GM12865 (cell line): ENCODE measurements around the gene SNRNP70.
A peak's percentile ranks its signal among the peaks of the same experiment; 100 is the strongest.

Source experiments
- DNase-seq: peaks from one replicate; pipeline ENCODE4 v3.0.0; 2010; ENCODE audit warnings: low read depth
- H3K4me3 ChIP-seq: 2 replicates; pipeline ENCODE4 v1.5.1; 2011; ENCODE audit warnings: mild to moderate bottlenecking, low read depth, low read length, control low read depth
- TF ChIP-seq, protein P1 (sequence below): IDR thresholded peaks from 2 replicates; pipeline ENCODE4 v1.5.1; 2011; ENCODE audit warnings: low read length, control low read depth, low read depth, inconsistent platforms; ENCODE audit not compliant: insufficient read depth; ENCODE audit errors: missing control alignments

SNRNP70 gene

GRCh38 chr19:49148784-49149651, 63.8 kb downstream of the SNRNP70 start:
- H3K4me3 ChIP-seq = no peak overlapping the region
- peak; percentile 68 for DNase-seq
- TF ChIP-seq, protein P1, sequence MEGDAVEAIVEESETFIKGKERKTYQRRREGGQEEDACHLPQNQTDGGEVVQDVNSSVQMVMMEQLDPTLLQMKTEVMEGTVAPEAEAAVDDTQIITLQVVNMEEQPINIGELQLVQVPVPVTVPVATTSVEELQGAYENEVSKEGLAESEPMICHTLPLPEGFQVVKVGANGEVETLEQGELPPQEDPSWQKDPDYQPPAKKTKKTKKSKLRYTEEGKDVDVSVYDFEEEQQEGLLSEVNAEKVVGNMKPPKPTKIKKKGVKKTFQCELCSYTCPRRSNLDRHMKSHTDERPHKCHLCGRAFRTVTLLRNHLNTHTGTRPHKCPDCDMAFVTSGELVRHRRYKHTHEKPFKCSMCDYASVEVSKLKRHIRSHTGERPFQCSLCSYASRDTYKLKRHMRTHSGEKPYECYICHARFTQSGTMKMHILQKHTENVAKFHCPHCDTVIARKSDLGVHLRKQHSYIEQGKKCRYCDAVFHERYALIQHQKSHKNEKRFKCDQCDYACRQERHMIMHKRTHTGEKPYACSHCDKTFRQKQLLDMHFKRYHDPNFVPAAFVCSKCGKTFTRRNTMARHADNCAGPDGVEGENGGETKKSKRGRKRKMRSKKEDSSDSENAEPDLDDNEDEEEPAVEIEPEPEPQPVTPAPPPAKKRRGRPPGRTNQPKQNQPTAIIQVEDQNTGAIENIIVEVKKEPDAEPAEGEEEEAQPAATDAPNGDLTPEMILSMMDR = no peak

DNA sequence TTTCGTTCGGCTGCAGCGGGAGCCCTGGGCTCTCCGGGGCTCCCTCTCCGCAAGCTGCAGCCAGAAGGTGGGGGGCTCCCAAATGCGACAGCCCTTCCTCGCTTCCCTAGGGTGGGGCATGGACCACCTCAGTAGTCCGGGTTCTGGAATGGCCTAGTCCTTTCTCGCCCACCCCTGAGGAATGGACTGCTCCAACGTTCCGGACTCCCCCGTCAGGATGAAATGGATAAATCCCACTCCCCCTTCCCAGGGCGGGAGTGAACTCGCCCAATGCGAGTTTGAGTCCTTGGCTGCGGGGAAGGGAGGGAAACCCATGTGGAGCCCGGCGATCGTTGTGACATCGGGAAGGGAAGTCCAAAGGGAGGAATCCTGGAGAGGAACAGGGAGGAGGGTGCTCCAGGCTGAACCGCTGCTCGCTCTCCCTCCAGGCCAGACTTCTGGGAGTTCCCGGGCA, 64.4 kb downstream of the SNRNP70 start:
- TF ChIP-seq, protein P1 = no peak
- no peak for DNase-seq
- H3K4me3 ChIP-seq = peak overlapping the region; percentile 61

DNA sequence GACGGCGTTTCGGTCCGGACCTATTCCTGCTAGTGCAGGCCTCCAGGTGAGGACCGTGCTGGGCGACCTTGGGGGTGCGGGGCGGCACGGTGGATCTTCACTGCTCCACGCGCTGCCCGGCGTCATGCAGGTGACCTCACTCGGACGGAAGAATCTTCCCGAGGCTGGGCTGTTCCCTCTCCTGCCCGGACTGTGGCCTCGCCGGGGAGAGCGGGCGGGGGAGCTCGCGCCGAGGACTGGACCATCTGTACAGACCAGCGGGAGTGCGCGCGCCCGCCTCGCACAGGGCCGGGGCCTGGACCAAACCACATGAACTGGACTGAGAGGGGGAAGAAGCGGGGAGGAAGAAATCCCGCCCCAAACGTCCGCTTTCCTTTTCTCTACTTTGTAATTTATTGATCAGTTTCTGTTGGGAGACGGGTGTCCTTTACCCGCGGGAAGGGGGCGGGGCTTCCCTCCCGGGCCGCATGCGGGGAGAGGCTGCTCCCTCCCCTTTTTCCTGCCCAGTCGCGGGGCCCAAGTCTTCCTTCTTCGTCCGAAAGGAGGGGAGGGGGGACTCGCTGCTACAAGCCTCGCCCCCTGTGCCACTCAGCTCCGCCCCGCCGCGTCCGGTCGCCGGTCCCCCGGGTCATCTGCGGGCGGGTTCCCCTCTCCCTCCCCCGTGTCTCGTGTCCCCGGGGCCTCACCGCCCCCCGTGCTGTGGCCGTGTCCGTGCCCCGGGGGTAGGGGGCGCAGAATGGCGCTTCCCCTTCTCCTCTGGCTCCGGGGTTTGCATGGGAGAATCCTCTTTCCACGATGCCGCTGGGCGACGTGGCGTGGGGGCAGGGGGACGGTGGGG, 65.1 kb downstream of the SNRNP70 start:
- peak overlapping the region; percentile 61 for H3K4me3 ChIP-seq
- DNase-seq = peak; percentile 66
- TF ChIP-seq, protein P1 = no peak

DNA sequence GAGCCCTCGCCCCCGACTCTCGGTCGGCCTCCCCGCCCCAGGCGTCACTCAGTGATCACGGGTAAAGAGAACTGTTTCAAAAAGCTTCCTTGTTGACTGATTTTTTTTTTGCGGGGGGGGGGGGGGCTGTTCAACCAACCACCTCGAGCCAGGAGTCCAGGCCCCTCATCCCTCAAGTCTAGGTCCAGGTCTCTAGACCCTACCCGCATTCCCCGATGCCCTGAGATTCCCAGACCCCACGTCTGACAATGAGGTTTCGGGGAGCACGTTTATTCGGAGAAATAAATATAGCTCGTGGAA, 65.6 kb downstream of the SNRNP70 start:
- TF ChIP-seq, protein P1 = no peak
- H3K4me3 ChIP-seq = no peak overlapping the region
- no peak for DNase-seq

- TF ChIP-seq, protein P1 = no peak
- H3K4me3 ChIP-seq = no peak overlapping the region
- DNase-seq = peak; percentile 27
Measured at GRCh38 chr19:49151267-49152118, 66.2 kb downstream of the SNRNP70 start.

DNA sequence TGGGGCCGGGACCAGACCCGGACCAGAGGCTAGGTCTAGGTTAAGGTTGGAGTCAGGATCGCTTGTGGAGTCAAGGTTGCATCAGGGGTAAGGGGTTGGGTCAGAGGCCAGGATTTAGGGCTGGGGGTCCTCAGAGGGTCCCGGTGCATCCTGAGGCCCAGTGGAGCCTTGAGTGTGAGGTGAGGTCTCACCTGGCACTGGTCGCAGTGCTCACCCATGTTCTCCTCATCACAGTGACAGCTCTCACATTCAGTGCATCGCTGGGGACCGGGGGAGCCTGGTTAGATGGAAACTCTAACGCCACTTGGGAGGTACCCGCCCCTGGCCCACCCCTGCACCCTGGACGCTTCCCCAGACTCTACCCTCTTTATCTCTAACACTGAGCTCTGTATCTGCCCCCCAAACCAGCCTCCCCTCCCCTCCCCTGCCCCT, 66.9 kb downstream of the SNRNP70 start:
- no peak for DNase-seq
- TF ChIP-seq, protein P1 = no peak
- no peak overlapping the region for H3K4me3 ChIP-seq
